ENCODE measurements around the gene PIK3CB.
"Not testable (repeated sequence)": the region's sequence is repeated elsewhere in the genome, so short reads cannot be mapped to it uniquely, and the experiment has no call there.

The PIK3CB gene

DNA sequence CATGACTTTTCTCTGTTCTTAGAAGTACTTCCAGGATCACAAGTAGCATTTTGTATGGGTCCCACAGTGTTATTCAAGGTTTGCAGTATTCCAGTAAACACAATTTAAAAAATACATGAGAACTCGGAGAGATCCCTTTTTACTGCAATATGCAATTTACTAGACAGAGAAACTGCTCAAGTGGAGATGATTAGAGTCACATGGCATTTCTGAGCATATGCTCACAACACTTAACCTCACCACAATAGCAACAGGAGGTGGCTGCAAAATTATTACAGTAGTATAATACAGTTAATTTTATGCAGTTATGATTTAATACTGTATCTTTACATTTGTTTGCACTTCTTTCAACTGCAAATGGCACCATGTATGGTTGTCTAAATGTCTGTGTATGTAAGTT, 87.5 kb downstream of the PIK3CB start:
- no peak for DNase-seq (ENCODE audit: low read depth)

DNA sequence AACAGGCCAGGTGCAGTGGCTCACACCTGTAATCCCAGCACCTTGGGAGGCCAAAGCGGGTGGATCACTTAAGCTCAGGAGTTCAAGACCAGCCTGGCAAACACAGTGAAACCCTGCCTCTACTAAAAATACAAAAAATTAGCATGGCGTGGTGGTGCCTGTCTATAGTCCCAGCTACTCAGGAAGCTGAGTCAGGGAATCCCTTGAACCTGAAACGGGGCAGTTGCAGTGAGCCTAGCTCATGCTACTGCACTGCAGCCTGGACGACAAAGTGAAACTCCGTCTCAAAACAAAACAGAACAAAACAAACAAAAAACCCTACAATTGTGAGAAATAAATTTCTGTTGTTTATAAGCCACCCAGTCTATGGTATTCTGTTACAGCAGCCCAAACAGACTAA, 94.7 kb downstream of the PIK3CB start:
- DNase-seq (ENCODE audit: low read depth), result no peak

- no peak for DNase-seq (ENCODE audit: low read depth)
Measured at GRCh38 chr3:138732456-138732855, 102.3 kb downstream of the PIK3CB start.

- no peak for DNase-seq (ENCODE audit: low read depth)
Measured at GRCh38 chr3:138726946-138727730, 107.6 kb downstream of the PIK3CB start.

GRCh38 chr3:138726042-138726441, 108.7 kb downstream of the PIK3CB start:
- DNase-seq (ENCODE audit: low read depth), result not testable (repeated sequence)

- DNase-seq (ENCODE audit: low read depth), result no peak
Measured at GRCh38 chr3:138725116-138725515, 109.6 kb downstream of the PIK3CB start.

- no peak for DNase-seq (ENCODE audit: low read depth)
Measured at GRCh38 chr3:138724443-138724842, 110.3 kb downstream of the PIK3CB start.

- no peak for DNase-seq (ENCODE audit: low read depth)
Measured at GRCh38 chr3:138718849-138719248, 115.9 kb downstream of the PIK3CB start.

DNA sequence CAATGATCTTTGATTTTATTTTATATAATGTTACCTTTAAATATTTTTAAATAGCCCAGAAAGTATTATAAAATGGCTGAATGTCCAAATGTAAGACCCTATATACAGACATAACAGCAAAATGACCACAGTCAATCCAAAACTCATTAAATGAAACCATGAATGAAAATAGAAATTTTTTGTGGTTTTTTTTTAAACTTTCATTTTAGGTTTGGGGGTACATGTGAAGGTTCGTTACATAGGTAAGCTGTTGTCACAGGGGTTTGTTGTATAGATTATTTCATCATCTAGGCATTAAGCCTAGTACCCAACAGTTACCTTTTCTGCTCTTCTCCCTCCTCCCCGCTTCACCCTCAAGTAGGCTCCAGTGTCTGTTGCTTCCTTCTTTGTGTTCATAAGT, 117.4 kb downstream of the PIK3CB start:
- no peak for DNase-seq (ENCODE audit: low read depth)

DNA sequence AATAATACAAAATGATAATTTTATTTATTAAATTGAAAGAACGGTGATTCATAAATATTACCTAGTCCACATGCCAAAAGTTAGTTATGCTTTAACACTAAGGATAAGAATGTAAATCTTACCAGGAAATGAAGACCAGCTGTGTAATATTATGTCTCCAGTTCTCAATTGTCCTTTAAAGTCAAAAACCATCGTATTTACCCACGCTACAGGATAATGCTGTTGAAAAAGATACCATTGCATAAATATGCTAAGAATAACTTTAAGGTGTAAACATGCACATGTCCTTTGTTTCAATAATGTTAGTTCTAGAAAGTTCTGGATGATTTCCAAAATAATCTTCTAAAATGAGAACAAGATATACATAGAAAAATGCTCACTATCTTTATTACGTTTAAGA, 122.6 kb downstream of the PIK3CB start:
- DNase-seq (ENCODE audit: low read depth), result no peak

DNA sequence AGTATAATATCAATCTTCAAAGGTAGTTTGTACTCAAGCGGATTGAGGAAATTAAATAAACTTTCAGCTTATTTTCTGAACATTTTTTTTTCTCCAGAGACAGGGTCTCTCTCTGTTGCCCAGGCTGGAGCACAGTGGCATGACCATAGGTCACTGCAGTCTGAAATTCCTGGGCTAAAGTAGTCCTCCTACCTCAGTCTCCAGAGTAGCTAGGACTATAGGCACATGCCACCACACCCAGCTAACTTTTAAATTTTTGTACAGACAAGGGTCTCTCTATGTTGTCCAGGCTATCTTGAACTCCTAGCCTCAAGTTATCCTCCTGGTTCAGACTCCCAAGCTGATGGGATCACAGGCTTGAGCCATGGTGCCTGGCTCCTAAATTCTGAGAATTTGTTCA, 129.1 kb downstream of the PIK3CB start:
- DNase-seq (ENCODE audit: low read depth), result no peak

DNA sequence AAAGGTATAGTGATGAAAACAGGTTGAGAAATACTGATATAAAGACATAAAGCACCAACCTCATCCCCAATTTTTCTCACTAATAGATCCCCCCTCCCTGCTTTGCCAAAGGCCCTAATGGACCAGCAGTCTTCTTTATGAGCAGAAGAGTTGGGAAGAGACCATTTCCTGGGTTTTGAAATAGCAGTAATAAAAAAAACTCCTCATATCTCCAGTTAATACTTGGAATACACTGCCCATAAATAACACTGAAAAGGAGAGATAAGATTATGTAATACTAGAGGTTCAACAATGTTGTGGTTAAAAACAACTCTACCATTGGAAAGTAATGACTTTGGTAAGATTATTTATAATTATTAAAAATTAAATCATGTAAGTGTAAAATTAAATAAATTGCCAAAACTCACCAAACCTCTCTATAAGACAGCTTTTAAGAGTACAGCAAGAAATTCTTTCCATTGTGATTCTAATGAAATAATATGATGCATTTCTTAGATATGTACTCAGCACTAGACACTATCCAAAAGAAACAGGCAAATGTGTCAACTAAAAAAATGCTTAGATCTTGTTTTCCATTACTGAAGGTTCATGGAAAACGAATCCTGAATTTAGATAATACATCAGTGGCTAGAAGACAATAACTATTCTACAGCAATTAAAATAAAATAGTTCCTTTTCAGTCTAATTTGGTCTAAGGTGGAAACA, 137.9 kb downstream of the PIK3CB start:
- no peak for DNase-seq (ENCODE audit: low read depth)

- no peak for DNase-seq (ENCODE audit: low read depth)
Measured at GRCh38 chr3:138694287-138695007, 140.3 kb downstream of the PIK3CB start.

DNA sequence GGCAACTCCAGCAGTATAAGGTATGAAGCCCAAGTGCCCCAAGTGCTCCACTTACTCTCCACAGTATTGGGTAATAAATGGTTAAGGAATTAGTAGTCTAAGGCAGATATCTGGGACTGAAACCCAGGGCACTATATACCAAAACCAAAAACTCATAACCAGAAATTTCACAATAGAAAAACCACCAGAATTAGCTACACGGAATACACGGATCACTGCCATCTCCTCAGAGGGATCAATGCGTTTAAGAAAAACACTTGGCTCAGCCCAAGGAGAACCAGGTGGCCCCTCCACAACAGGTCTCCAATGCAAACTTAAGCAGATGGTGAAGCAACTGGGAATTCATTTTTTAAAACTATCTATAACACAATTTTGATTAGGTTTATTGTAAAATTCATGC, 142.6 kb downstream of the PIK3CB start:
- no peak for DNase-seq (ENCODE audit: low read depth)

GRCh38 chr3:138691351-138691750, 143.4 kb downstream of the PIK3CB start:
- no peak for DNase-seq (ENCODE audit: low read depth)

DNA sequence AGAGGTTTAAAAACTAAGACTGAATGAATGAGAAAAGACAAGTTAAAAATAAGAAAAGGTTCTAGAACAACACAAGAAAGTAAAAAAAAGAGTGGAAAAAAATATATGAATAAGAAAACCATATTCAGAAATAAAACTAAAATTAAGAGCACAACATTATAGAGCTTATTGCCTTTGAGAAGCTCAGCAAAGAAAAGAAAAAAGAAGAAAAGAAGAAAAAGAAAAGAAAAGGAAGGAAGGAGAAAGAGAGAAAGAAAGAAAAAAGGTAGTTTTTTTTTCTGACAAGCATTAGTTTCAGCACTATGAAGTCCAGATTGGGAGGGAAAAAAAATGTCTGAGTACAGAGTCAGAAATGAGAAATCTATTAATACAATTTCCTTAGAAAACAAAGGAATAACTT, 144.7 kb downstream of the PIK3CB start:
- DNase-seq (ENCODE audit: low read depth), result no peak

DNA sequence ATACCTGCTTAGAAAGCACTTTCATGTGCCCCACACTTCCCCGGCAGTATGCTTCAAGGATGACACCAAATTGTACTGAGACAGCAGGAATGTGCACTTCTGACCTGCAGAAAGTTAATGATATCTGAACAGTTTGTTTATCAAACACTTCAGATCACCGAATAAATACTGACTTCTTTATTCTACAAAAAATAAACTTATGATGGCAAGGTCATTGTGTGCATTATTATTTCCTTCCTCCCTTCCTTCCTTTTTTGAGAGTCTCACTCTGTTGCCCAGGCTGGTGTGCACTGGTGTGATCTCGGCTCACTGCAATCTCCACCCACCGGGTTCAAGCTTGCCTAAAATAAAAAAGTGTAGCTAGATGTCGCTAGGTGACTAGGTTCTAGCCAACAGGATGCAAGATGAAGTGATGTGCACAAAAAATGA, 145.8 kb downstream of the PIK3CB start:
- DNase-seq (ENCODE audit: low read depth), result no peak

DNA sequence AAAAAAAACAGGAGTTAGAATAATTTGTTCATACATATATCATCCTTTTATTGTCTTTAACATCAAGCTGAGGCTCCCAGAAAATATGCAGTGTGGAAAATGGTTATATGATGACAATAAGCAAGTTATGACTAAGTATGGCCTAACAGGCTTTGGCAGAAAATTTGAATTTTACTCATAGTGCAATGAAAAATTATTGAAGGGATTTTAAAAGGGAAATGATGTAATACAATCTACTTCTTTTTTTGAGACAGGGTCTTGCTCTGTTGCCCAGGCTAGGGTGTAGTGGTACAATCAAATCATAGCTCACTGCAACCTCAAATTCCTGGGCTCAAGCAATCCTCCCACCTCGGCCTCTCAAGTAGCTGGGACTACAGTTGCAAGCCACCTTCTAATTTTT, 147.5 kb downstream of the PIK3CB start:
- no peak for DNase-seq (ENCODE audit: low read depth)

DNA sequence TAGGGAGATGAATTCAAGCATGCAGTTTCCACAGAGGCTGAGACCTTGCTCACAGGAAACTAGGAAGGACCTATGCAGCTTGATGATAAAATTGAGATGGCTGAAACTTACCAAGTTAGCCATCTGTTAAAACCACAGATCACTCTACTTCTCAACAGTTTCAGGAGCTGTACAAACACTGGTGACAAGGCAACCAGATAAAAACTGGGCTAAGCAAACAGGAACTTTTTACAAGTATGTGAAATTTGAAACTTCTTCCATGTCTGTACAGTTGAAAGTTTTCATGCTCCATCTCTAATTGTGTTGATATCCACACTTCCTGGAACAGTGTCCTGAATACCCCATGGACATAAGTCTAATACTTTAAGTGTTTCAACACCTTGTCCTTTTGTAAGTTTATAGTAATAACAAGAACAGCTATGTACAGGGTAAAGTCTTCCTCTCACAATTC, 147.9 kb downstream of the PIK3CB start:
- DNase-seq (ENCODE audit: low read depth), result no peak

DNA sequence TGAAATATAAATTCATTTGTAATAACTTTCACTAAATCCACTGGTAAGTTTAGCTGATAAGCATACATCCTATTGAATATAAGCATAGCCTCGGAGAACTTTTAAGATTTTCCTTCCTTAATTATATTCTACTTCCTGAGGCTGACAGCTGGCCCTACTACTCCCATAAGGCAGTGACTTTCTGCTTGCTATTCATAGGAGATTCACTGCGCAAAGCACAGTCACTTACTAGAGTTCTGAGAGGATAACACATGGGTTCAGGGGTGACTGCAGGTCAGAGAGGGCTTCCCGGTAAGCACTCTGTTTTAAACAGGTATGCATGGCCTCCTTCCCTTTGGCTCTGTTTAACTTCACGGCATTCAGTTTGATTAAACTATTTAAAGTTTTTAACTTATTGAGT, 150.3 kb downstream of the PIK3CB start:
- no peak for DNase-seq (ENCODE audit: low read depth)

DNA sequence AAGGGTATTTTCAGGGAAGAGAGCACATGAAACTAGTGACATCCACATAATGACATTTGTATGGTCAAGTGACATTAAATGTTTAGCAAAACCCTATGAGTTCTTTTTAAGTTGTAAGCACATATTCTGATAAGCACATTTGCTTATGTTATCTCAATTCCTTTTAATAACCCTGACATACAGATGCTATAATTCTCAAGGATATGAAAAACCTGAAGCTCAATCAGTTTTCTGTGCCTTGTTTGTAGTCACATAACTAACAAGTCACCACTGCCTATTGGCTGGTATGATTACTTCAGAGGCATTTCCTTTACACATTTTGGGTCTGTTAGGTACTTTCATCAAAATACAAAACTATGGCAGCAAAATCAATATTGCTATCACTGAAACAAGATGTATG, 152.1 kb downstream of the PIK3CB start:
- no peak for DNase-seq (ENCODE audit: low read depth)

DNA sequence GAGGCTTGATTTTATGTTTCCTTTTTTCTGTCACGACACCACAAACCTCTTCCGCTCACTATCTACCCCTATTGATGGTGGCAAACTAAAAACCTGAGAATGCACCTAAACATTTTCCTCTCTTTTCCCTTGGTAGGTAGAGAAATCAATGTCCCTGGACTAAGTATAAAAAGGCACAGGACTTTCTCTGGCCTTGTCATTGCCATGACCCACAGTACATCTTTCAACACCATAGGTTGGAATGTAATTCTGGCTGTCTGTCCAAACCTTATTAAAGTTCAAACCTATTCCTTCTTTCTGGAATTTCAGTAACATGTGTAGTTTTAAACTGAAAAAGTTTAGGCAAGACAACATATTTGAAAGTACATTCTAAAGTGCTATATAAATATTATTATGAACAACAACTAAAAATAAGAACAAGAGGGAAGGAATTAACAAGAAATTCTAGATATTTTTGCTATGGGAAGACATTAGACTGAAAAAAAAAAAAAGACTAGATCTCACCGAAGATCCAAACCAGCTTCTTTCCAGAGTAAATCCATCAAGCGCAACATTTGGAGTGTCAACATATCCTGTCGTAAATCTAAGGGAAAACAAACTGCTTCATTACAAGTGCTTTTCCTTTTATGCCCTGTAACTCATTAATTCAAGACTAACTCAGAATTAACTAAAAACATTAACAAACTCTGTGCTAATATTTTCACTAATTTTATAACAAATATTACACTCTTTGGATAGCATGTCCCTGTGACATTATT, 153.1 kb downstream of the PIK3CB start:
- no peak for DNase-seq (ENCODE audit: low read depth)
